ENCODE results near the gene PPP1R13B. TPM values are rescaled to one million over a fixed set of nuclear protein-coding genes. Genes with fewer than 3 reads are reported as not detected.

PPP1R13B gene
- total and polyA plus RNA-seq, 2 experiments from 2014 or later: 2.0 to 8.5 TPM

DNA sequence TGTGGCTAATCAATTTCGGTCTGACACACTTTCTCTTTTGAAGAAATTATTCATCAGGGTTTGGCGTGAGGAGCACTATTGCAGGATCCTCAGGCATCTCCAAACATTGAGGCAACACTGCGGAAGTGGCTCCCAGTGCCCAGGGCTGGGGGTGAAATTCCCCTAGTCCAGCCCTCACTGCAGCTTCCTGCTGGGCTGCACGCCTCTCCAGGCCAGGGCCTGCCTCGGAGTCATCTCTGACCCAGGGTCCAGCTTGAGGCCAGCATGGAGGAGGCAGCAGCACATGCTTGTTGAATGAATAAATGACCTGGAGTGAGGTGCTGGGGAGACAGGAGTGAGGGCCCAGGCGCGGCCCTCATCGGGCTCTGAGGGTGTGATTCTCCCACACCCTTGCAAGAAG, 44.9 kb upstream of the PPP1R13B start:
- H3K36me3 ChIP-seq (ENCODE audit: insufficient read depth): no peaks in the 10 kb centered on the region
- ATAC-seq: no peak
- H3K79me2 ChIP-seq (replicated peaks; ENCODE audit: insufficient read depth): no peaks in the 10 kb centered on the region
- no peaks in the 10 kb centered on the region for H3K4me1 ChIP-seq (ENCODE audit: insufficient read depth)
- H3K27ac ChIP-seq (ENCODE audit: low read depth): no peak overlapping the region
- Mint-ChIP-seq H3K9me3 (peaks cover 8% of the 10 kb centered on the region), H3K4me3 (no peak overlapping the region), H3K27me3 (ENCODE audit: insufficient read depth, low read depth, poor library complexity) (peaks cover 11% of the 10 kb centered on the region), H3K4me1 (no peaks in the 10 kb centered on the region), H3K27ac (no peak overlapping the region), H3K36me3 (ENCODE audit: low read depth) (peaks cover 5% of the 10 kb centered on the region; the same call in 2 of the 3 replicates)
- H2AFZ ChIP-seq: no peak overlapping the region
- H3K9me2 ChIP-seq (ENCODE audit: insufficient read depth): no peaks in the 10 kb centered on the region
- DNase-seq (ENCODE audit: low spot score): no peak
- H3K27me3 ChIP-seq (ENCODE audit: insufficient read depth): no peaks in the 10 kb centered on the region
- H4K20me1 ChIP-seq (replicated peaks; ENCODE audit: insufficient read depth): no peaks in the 10 kb centered on the region
- no peaks in the 10 kb centered on the region for H3F3A ChIP-seq (replicated peaks; ENCODE audit: low read depth)
- TF ChIP-seq STAT1 (IDR thresholded peaks at IDR 0.05; ENCODE audit: unreplicated experiment) (no peak), ZNF114 (CRISPR knock-in tag; IDR thresholded peaks at IDR 0.05) (no peak), EZH2 (IDR thresholded peaks at IDR 0.05; ENCODE audit: low read depth, unreplicated experiment) (no peak)
- TF ChIP-seq, protein P1, sequence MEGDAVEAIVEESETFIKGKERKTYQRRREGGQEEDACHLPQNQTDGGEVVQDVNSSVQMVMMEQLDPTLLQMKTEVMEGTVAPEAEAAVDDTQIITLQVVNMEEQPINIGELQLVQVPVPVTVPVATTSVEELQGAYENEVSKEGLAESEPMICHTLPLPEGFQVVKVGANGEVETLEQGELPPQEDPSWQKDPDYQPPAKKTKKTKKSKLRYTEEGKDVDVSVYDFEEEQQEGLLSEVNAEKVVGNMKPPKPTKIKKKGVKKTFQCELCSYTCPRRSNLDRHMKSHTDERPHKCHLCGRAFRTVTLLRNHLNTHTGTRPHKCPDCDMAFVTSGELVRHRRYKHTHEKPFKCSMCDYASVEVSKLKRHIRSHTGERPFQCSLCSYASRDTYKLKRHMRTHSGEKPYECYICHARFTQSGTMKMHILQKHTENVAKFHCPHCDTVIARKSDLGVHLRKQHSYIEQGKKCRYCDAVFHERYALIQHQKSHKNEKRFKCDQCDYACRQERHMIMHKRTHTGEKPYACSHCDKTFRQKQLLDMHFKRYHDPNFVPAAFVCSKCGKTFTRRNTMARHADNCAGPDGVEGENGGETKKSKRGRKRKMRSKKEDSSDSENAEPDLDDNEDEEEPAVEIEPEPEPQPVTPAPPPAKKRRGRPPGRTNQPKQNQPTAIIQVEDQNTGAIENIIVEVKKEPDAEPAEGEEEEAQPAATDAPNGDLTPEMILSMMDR (conservative IDR thresholded peaks at IDR 0.05; ENCODE audit: low read depth in 2 of 2): no peak
- no peak overlapping the region for H3K4me3 ChIP-seq
- no peak overlapping the region for H3K4me2 ChIP-seq

DNA sequence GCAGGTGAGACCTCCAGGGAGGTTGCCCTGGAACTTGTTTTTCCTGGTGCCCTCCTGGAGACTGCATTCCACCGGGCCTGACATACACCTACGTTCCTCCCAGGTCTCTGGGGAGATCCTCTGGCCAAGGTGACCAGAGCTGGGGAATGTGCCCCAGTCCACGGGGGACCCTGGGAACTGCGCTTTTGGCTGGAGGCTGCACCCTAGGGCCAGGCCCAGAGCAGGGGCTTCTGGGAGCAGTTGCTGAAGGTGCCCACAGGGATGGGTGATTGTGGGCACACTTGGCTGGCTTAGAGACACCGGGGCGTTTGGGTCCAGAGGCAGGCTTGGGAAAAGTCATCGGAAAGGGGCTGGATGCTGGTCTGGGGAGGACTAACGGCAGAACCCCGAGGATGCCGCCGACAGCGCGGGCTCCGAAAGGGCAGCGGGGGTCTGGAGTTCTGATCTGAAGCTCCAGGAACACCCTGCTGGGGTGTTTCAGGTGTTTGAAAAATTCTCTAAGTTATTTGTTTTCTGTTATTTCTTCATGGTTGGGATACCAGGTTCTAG, 44.4 kb upstream of the PPP1R13B start:
- ATAC-seq (no peak), DNase-seq (ENCODE audit: low spot score) (no peak)
- no peaks in the 10 kb centered on the region for H3K9me2 ChIP-seq (ENCODE audit: insufficient read depth)
- H3K27ac Mint-ChIP-seq: no peak overlapping the region
- H3K9me3 Mint-ChIP-seq: peaks cover 6% of the 10 kb centered on the region
- H3K4me3 ChIP-seq: no peak overlapping the region
- no peak overlapping the region for H3K4me2 ChIP-seq
- no peaks in the 10 kb centered on the region for H4K20me1 ChIP-seq (replicated peaks; ENCODE audit: insufficient read depth)
- no peaks in the 10 kb centered on the region for H3K27me3 ChIP-seq (ENCODE audit: insufficient read depth)
- H3K4me3 Mint-ChIP-seq: no peak overlapping the region
- H3K27me3 Mint-ChIP-seq (ENCODE audit: insufficient read depth, low read depth, poor library complexity): peaks cover 12% of the 10 kb centered on the region
- no peaks in the 10 kb centered on the region for H3K4me1 ChIP-seq (ENCODE audit: insufficient read depth)
- peaks cover under 1% of the 10 kb centered on the region; the same call in 2 of the 3 replicates for H3K4me1 Mint-ChIP-seq
- no peak overlapping the region for H3K27ac ChIP-seq (ENCODE audit: low read depth)
- H3K36me3 ChIP-seq (ENCODE audit: insufficient read depth): no peaks in the 10 kb centered on the region
- no peaks in the 10 kb centered on the region for H3K79me2 ChIP-seq (replicated peaks; ENCODE audit: insufficient read depth)
- peaks cover 5% of the 10 kb centered on the region; the same call in 2 of the 3 replicates for H3K36me3 Mint-ChIP-seq (ENCODE audit: low read depth)
- TF ChIP-seq ZNF331 (CRISPR knock-in tag; IDR thresholded peaks at IDR 0.05; ENCODE audit: low read depth) (no peak), EZH2phosphoT487 (IDR thresholded peaks at IDR 0.05; ENCODE audit: unreplicated experiment) (no peak)
- H2AFZ ChIP-seq: no peak overlapping the region
- no peaks in the 10 kb centered on the region for H3F3A ChIP-seq (replicated peaks; ENCODE audit: low read depth)

DNA sequence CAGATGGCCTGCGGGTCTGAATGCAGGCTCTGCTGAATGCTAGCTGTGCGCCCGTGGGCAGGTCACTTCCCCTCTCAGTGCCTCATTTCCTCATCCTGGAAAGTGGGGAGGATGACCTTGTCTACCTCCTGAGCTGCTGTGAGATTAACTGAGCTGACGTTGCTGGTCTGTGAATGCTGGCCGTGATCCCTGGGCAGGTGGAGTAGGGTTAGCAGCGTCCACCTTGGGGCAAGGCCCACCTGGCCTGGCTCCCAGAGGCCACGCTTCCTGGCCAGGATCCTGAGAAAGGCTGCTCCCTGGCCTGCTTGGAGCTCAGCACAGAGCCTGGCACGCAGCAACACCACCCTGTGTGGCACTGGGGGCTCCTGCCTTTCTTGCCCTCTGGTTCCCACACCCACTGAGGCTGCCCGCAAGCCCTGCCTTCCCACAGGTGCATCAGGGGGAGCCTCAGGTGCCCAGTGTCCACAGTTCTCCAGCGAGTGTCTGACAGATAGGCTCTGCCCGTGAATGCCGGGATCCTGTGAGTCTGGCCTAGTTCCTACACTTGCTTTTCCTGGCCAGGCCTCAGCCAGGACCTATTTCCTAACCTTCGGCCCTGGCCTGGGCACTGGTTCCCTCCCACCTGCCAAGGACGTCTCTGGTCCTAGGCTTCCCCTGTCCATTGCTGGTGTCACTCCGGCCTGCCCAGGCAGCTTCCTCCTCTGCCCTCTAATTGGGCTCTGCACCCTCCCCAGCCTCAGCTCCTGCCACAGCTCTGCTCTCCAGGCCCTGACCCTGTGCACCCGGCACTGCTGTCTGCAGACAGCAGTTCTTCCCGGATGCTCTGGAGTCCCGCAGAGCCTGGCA, 43.7 kb upstream of the PPP1R13B start:
- H3K27me3 ChIP-seq (ENCODE audit: insufficient read depth): no peaks in the 10 kb centered on the region
- H3K36me3 Mint-ChIP-seq (ENCODE audit: low read depth): no peaks in the 10 kb centered on the region
- H3K79me2 ChIP-seq (replicated peaks; ENCODE audit: insufficient read depth): no peaks in the 10 kb centered on the region
- DNase-seq (ENCODE audit: low spot score) (no peak), ATAC-seq (no peak)
- no peaks in the 10 kb centered on the region for H3F3A ChIP-seq (replicated peaks; ENCODE audit: low read depth)
- H3K4me3 Mint-ChIP-seq: no peak overlapping the region
- no peak overlapping the region for H3K4me2 ChIP-seq
- no peak overlapping the region for H3K4me3 ChIP-seq
- no peak overlapping the region for H2AFZ ChIP-seq
- H3K27ac ChIP-seq (ENCODE audit: low read depth): no peak overlapping the region
- H3K36me3 ChIP-seq (ENCODE audit: insufficient read depth): no peaks in the 10 kb centered on the region
- H3K4me1 ChIP-seq (ENCODE audit: insufficient read depth): no peaks in the 10 kb centered on the region
- peaks cover 8% of the 10 kb centered on the region for H3K4me1 Mint-ChIP-seq
- peaks cover 12% of the 10 kb centered on the region for H3K27me3 Mint-ChIP-seq (ENCODE audit: insufficient read depth, low read depth, poor library complexity)
- no peaks in the 10 kb centered on the region for H3K9me2 ChIP-seq (ENCODE audit: insufficient read depth)
- no peaks in the 10 kb centered on the region for H4K20me1 ChIP-seq (replicated peaks; ENCODE audit: insufficient read depth)
- no peaks in the 10 kb centered on the region; the same call in 2 of the 3 replicates for H3K9me3 Mint-ChIP-seq
- TF ChIP-seq ZNF331 (CRISPR knock-in tag; IDR thresholded peaks at IDR 0.05; ENCODE audit: low read depth): no peak
- TF ChIP-seq EZH2phosphoT487 (IDR thresholded peaks at IDR 0.05; ENCODE audit: unreplicated experiment): no peak
- no peak for TF ChIP-seq JUNB (IDR thresholded peaks at IDR 0.05; ENCODE audit: unreplicated experiment)
- TF ChIP-seq, protein P1 (conservative IDR thresholded peaks at IDR 0.05; ENCODE audit: low read depth in 2 of 2): no peak
- TF ChIP-seq POLR2AphosphoS5 (IDR thresholded peaks at IDR 0.05; ENCODE audit: low read depth): no peak
- no peak for TF ChIP-seq STAT1 (IDR thresholded peaks at IDR 0.05; ENCODE audit: unreplicated experiment)
- no peak for TF ChIP-seq ZNF114 (CRISPR knock-in tag; IDR thresholded peaks at IDR 0.05)
- H3K27ac Mint-ChIP-seq: no peak overlapping the region

All from GM23338 (cell line).